RWPE1 (cell line): ENCODE measurements around the gene LEPR.
A peak's percentile ranks its signal among the peaks of the same experiment; 100 is the strongest.
"Not testable (repeated sequence)": the region's sequence is repeated elsewhere in the genome, so short reads cannot be mapped to it uniquely, and the experiment has no call there.

ENCODE experiments used
- CTCF ChIA-PET: fragments of 350-600 bp; sonication (Branson Sonifier 250); formaldehyde crosslinking; extraction: SDS; loops from one replicate; lab custom pipeline; 2021; lab: Yijun Ruan, JAX
- POLR2A ChIA-PET: fragments of 400-600 bp; formaldehyde crosslinking; extraction: SDS; loops from one replicate; lab custom pipeline; 2020; ENCODE audit warnings: antibody characterized with exemption; ENCODE audit not compliant: low non-redundant PET; lab: Yijun Ruan, JAX
- DNase-seq: peaks from one replicate; pipeline ENCODE4 v3.0.0; 2012; ENCODE audit warnings: low spot score
- H3K27ac ChIP-seq: fragments of 450-650 bp; 2 replicates; pipeline ENCODE4 v1.5.1; 2017
- TF ChIP-seq, protein P1 (sequence below): fragments of 450-650 bp; conservative IDR thresholded peaks from 2 replicates; pipeline ENCODE4 v1.5.1; 2017; ENCODE audit warnings: low read depth, mild to moderate bottlenecking

Gene LEPR

DNA sequence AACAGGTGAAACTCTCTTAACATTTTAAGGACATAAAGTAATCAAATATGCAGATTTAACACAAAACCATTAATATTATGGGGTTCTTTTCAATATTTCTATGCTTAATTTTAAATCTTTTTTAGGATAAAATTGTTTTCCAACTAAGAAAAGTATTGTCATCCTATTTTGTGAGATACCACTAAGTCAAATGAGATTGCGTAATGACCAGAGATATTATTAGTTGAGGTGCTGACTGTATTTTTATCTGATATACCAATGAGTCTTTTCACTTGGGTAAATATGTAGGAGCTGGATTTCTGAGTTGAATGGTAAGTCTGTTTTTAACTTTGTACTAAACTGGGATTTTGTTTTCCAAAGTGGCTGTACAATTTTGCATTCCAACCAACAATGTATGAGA lies 25.4 kb downstream of the LEPR start:
- ChIA-PET CTCF (no interaction called here), POLR2A (no interaction called here)
- H3K27ac ChIP-seq, result no peak overlapping the region
- DNase-seq, result no peak
- TF ChIP-seq, protein P1, sequence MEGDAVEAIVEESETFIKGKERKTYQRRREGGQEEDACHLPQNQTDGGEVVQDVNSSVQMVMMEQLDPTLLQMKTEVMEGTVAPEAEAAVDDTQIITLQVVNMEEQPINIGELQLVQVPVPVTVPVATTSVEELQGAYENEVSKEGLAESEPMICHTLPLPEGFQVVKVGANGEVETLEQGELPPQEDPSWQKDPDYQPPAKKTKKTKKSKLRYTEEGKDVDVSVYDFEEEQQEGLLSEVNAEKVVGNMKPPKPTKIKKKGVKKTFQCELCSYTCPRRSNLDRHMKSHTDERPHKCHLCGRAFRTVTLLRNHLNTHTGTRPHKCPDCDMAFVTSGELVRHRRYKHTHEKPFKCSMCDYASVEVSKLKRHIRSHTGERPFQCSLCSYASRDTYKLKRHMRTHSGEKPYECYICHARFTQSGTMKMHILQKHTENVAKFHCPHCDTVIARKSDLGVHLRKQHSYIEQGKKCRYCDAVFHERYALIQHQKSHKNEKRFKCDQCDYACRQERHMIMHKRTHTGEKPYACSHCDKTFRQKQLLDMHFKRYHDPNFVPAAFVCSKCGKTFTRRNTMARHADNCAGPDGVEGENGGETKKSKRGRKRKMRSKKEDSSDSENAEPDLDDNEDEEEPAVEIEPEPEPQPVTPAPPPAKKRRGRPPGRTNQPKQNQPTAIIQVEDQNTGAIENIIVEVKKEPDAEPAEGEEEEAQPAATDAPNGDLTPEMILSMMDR, result no peak

DNA sequence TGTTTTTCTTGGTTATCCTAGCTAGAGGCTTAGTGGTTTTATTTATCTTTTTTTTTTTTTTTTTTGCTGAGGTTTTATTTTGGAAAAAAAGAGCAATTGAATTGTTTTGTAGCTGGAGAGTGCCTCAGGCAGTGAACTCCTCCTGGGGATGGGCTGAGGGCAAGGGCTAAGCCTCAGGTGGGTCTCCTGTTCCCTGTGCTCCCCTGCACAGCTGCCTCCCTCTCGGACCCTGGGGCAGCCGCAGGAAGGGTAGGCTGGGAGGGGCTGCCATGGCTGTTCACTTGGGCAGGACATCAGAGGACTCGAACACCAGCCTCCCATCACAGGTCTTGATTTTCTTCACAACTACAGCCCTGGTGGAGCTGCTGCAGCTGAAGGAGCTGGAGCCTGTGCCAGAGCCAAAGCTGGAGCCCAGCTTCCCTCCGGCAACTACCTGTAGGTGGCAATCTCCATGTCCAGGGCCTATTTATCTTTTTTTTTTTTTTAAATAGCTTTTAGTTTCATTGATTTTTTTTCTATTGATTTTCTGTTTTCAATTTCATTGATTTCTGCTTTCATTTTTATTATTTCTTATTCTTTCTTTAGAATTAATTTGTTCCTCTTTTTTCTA lies 28.9 kb downstream of the LEPR start:
- CTCF ChIA-PET, result interaction anchor here (0.7 kb wide), 1 partner anchor 9 kb away, joined by 6 read pairs; no protein-coding TSS in a partner anchor
- POLR2A ChIA-PET, result no interaction called here
- no peak overlapping the region for H3K27ac ChIP-seq
- DNase-seq, result no peak
- TF ChIP-seq, protein P1, result no peak

DNA sequence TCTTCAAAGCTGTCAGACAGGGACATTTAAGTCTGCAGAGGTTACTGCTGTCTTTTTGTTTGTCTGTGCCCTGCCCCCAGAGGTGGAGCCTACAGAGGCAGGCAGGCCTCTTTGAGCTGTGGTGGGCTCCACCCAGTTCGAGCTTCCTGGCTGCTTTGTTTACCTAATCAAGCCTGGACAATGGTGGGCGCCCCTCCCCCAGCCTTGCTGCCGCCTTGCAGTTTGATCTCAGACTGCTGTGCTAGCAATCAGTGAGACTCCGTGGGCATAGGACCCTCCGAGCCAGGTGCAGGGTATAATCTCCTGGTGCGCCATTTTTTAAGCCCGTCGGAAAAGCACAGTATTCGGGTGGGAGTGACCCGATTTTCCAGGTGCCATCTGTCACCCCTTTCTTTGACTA lies 35.2 kb downstream of the LEPR start:
- H3K27ac ChIP-seq, POLR2A ChIA-PET, DNase-seq, CTCF ChIA-PET: not testable (repeated sequence)

DNA sequence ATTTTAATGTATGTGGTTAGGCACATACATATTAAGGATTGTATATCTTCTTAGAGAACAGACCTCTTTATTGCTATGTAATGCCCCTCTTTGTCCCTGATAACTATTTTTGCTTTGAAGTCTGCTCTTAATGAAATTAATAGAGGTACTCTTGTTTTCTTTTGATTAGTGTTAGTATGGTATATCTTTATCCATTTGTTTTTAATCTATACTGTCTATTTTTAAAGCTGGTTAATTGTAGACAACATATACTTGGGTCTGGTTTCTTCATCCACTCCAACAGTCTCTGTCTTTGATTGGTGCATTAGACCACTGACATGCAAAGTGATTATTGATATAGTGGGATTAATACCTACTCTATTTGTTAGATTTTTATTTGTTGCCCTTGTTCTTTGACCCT lies 36.0 kb downstream of the LEPR start:
- no peak overlapping the region for H3K27ac ChIP-seq

DNA sequence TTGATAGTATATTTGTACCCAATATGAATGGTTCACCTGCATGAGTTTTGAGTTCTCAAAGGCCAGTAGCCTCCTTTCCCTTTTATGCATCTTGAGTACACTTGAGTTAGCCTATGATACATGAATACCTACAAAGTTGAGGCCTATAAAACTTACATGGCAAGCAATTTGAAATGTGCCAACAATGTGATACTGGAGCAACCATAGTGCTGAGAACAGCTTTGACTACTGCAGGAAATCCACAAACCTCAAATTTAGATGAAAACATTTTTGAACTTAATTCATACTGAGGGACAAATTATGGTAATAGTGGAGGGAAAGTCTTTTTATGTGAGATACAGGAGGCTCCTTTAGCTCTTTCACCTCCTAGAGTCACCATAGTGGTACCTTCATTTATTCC lies 37.4 kb downstream of the LEPR start:
- TF ChIP-seq, protein P1, result no peak
- DNase-seq, result no peak
- ChIA-PET POLR2A (interaction anchor here (0.6 kb wide), 1 partner anchor 182 kb away, joined by 3 read pairs; no protein-coding TSS in a partner anchor), CTCF (no interaction called here)
- H3K27ac ChIP-seq, result no peak overlapping the region

More for the DNA sequence above, 36.0 kb downstream of the LEPR start:
- ChIA-PET POLR2A (no interaction called here), CTCF (no interaction called here)
- TF ChIP-seq, protein P1, result no peak
- DNase-seq, result no peak

DNA sequence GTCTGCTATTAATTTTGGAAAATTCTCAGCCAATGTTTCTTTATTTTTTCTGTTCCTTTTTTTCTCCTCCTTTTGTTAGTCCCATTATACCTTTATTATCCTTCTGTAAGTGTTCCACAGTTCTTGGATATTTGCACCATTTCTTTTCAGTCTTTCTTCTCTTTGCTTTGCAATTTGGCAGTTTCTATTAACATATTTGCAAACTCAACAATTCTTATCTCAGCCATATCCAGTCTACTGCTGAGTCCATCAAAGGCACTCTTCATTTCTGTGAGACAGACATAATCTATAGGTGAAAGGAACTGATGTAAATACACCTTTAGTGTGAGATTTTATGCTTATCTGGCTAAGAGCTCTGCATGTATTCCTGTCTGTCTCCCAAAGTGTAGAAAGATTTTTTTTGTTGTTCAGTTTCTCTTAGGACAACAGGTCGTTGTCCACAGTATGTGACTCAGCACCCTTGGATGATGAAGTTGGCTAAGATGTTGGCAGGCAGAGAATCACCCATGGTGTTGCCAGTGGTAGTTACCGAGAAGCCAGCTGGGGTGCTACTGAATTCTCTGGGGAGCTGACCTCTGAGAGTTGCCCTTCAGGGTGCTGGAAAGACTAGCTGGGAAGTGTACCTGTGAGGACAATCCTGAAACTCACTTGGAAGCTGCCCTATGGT lies 38.4 kb downstream of the LEPR start:
- DNase-seq, result no peak
- ChIA-PET CTCF (interaction anchor here (0.7 to 1.4 kb wide), 3 partner anchors 18 to 229 kb away, joined by 4 to 5 read pairs (median 4); no protein-coding TSS in a partner anchor), POLR2A (no interaction called here)
- no peak overlapping the region for H3K27ac ChIP-seq
- TF ChIP-seq, protein P1, result no peak

DNA sequence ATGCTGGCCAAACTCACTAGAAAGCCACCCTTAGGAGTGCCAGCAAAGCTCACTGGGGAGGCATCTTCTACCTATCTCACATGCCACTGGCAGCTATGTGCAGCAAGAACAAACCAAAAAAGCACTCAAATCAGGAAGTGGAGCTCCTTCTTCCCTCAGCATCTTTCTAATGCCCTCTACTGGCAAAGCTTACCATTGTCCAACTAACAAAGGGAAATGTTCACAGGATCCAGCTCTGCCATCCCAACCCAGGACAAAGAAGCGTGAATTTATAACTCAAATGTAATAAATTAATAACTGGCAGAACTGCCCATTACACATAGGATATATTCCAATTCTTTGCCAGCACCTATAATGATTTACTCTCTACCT lies 38.9 kb downstream of the LEPR start:
- CTCF ChIA-PET, result interaction anchor here (0.7 to 1.4 kb wide), 4 partner anchors 19 to 228 kb away, joined by 4 to 5 read pairs (median 4); no protein-coding TSS in a partner anchor
- H3K27ac ChIP-seq, result no peak overlapping the region
- TF ChIP-seq, protein P1, result peak; percentile 24
- DNase-seq, result peak; percentile 28
- POLR2A ChIA-PET, result no interaction called here

DNA sequence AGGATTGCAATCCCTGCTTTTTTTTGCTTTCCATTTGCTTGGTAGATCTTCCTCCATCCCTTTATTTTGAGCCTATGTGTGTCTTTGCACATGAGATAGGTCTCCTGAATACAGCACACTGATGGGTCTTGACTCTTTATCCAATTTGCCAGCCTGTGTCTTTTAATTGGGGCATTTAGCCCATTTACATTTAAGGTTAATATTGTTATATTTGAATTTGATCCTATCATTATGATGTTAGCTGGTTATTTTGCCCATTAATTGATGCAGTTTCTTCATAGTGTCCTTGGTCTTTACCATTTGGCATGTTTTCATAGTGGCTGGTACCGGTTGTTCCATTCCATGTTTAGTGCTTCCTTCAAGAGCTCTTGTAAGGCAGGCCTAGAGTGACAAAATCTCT lies 45.4 kb downstream of the LEPR start:
- H3K27ac ChIP-seq, POLR2A ChIA-PET, DNase-seq: not testable (repeated sequence)
- CTCF ChIA-PET, result interaction anchor here (0.6 kb wide), 1 partner anchor 246 kb away, joined by 3 read pairs; no protein-coding TSS in a partner anchor
